ENCODE measurements around the gene TLR2. TPM values are rescaled to one million over a fixed set of nuclear protein-coding genes. Genes with fewer than 3 reads are reported as not detected.
"Not testable (repeated sequence)": the region's sequence is repeated elsewhere in the genome, so short reads cannot be mapped to it uniquely, and the experiment has no call there.

TLR2 gene
- total RNA-seq, 4 donors from 2014 or later = 4.3 to 30.0 (median 13.7) TPM

DNA sequence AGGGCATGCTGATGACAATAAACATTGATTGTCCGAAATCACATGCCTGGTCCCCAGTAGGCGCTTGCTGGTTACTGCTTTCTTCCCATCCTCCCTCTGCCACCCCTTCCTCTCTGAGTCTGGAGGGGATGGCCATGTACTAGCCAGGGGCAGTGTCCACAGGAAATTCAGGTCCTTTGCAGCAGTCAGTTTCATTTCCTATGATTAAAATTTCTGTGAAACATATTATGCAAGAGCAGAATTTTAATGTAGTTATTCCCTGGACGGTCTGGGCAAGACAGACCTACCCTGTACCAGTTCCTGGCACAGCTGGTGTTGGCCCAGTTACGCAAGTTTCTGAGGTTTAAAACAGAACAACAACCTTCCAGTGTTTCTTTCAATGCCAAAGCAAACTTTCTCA, 28.2 kb upstream of the TLR2 start:
- Histone ChIP-seq H3K4me3 (no peak overlapping the region), H3K36me3 (no peaks in the 10 kb centered on the region), H3K9me3 (no peaks in the 10 kb centered on the region), H3K27ac (peak overlapping the region in 2 of 4 donors; percentile 32 to 43), H3K4me1 (no peaks in the 10 kb centered on the region), H3K27me3 (peaks cover 10% of the 10 kb centered on the region)
- TF ChIP-seq, protein P1, sequence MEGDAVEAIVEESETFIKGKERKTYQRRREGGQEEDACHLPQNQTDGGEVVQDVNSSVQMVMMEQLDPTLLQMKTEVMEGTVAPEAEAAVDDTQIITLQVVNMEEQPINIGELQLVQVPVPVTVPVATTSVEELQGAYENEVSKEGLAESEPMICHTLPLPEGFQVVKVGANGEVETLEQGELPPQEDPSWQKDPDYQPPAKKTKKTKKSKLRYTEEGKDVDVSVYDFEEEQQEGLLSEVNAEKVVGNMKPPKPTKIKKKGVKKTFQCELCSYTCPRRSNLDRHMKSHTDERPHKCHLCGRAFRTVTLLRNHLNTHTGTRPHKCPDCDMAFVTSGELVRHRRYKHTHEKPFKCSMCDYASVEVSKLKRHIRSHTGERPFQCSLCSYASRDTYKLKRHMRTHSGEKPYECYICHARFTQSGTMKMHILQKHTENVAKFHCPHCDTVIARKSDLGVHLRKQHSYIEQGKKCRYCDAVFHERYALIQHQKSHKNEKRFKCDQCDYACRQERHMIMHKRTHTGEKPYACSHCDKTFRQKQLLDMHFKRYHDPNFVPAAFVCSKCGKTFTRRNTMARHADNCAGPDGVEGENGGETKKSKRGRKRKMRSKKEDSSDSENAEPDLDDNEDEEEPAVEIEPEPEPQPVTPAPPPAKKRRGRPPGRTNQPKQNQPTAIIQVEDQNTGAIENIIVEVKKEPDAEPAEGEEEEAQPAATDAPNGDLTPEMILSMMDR (IDR thresholded peaks at IDR 0.05) = no peak
- no peak for TF ChIP-seq POLR2A (IDR thresholded peaks at IDR 0.05)
- no peak for TF ChIP-seq POLR2AphosphoS5 (IDR thresholded peaks at IDR 0.05)
- TF ChIP-seq EP300 (IDR thresholded peaks at IDR 0.05) = no peak
- peak; percentile 52 for ATAC-seq
- 70 to 76% methylated on average over 3 to 4 of the region's 4 CpGs for WGBS, 2 donors (ENCODE audit: low coverage in 1 of 2)

DNA sequence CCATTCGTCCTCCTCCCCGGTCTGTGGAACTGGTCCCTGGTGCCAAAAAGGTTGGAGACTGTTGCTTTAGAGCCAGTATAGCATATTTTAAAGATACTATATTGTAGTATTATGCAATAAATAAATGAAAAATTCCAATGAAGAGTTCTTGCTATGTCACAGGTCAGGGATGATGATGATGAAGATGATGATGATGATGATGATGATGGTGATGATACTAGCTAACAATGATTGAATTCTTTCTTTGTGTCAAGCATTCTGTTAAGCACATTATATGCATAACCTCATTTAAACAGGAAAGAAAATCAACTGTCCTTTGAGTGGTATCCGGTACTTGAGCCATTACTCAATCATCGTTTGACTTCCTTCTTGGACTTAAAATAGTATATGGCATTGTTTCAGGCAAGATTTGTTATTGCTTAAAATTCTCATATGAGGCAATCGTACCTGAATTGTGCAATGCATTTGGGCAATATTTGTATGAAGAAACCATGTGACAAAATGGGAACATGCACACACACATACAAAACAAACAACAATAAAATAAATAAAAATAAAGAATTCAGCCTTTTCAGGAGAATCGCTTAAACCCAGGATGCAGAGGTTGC, 22.8 kb upstream of the TLR2 start:
- Histone ChIP-seq H3K27ac (no peak overlapping the region), H3K4me3 (no peak overlapping the region), H3K36me3 (no peaks in the 10 kb centered on the region), H3K4me1 (no peaks in the 10 kb centered on the region), H3K27me3 (peaks cover 10% of the 10 kb centered on the region), H3K9me3 (no peaks in the 10 kb centered on the region)
- peak; percentile 83 for ATAC-seq
- TF ChIP-seq, protein P1 (IDR thresholded peaks at IDR 0.05) = no peak
- TF ChIP-seq POLR2A (IDR thresholded peaks at IDR 0.05) (no peak), EP300 (IDR thresholded peaks at IDR 0.05) (no peak), POLR2AphosphoS5 (IDR thresholded peaks at IDR 0.05) (peak; percentile 65)
- WGBS, 2 donors (ENCODE audit: low coverage in 1 of 2) = 58 to 74% methylated on average over 6 of the region's 6 CpGs

DNA sequence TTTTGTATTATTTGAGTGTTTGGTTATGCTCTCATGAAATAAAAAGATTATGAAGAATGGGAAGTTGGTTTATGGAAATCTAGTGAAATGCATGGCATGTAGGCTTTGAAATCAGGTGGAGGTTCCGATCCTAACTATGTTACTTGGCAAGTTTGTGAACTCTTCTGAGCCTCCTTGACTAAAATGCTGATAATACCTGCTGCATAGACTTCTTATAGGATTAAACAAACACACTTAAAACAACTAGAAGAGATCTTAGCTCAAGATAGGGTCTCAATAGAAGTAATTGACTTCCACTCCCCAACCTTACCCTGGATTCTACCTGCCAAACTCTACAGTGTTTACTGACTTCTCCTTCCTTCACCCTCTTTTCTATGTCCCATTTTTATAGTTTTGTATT, 22.2 kb upstream of the TLR2 start:
- TF ChIP-seq, protein P1 (IDR thresholded peaks at IDR 0.05) = no peak
- TF ChIP-seq POLR2AphosphoS5 (IDR thresholded peaks at IDR 0.05) (no peak), EP300 (IDR thresholded peaks at IDR 0.05) (no peak), POLR2A (IDR thresholded peaks at IDR 0.05) (no peak)
- no peak for ATAC-seq
- Histone ChIP-seq H3K4me1 (no peaks in the 10 kb centered on the region), H3K36me3 (no peaks in the 10 kb centered on the region), H3K27me3 (peaks cover 10% of the 10 kb centered on the region), H3K4me3 (no peak overlapping the region), H3K27ac (no peak overlapping the region), H3K9me3 (no peaks in the 10 kb centered on the region)
- WGBS, 2 donors (ENCODE audit: low coverage in 1 of 2) = 77 to 100% methylated on average over 1 of the region's 1 CpG

DNA sequence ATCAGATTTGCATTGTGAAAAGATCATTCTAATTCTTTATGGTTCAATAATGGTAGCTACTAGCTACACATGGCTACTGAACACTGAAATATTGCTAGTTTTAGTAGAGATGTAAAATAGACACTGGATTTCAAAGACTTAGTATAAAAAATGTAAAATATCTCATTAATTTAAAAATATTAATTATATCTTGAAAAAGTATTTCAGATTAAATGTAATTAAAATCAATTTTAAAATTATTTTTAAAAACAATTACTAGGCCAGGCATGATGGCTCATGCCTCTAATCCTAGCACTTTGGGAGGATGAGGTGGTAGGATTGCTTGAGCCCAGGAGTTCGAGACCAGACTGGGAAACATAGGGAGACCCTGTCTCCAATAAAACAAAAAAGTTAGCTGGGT, 20.4 kb upstream of the TLR2 start:
- 100% methylated on average over 1 of the region's 1 CpG; no CpG with 5 or more reads in 1 of the 2 donors for WGBS, 2 donors (ENCODE audit: low coverage in 1 of 2)
- no peak for ATAC-seq

DNA sequence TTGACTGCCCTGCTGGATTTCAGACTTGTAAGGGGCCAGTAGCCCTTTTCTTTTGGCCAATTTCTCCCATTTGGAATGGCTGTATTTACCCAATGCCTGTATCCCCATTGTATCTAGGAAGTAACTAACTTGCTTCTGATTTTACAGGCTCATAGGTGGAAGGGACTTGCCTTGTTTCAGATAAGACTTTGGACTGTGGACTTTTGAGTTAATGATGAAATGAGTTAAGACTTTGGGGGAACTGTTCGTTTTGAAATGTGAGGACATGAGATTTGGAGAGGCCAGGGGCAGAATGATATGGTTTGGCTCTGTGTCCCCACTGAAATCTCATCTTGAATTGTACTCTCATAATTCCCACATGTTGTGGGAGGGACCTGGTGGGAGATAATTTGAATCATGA, 17.6 kb upstream of the TLR2 start:
- not testable (repeated sequence) for H3K27me3 ChIP-seq, H3K27ac ChIP-seq, H3K4me3 ChIP-seq, H3K4me1 ChIP-seq, ATAC-seq, H3K9me3 ChIP-seq, H3K36me3 ChIP-seq
- WGBS, 2 donors (ENCODE audit: low coverage in 1 of 2) = 57% methylated on average over 1 of the region's 1 CpG; no CpG with 5 or more reads in 1 of the 2 donors

More for the DNA sequence above, 20.4 kb upstream of the TLR2 start:
- Histone ChIP-seq H3K4me1 (no peaks in the 10 kb centered on the region), H3K4me3 (no peak overlapping the region), H3K9me3 (no peaks in the 10 kb centered on the region), H3K27ac (no peak overlapping the region), H3K27me3 (peaks cover 6% of the 10 kb centered on the region), H3K36me3 (no peaks in the 10 kb centered on the region)
- TF ChIP-seq, protein P1 (IDR thresholded peaks at IDR 0.05) = no peak
- TF ChIP-seq POLR2A (IDR thresholded peaks at IDR 0.05) (no peak), EP300 (IDR thresholded peaks at IDR 0.05) (no peak), POLR2AphosphoS5 (IDR thresholded peaks at IDR 0.05) (no peak)

All from gastroesophageal sphincter (tissue), 4 donors.